GM12891 (cell line): ENCODE measurements around the gene EMC10.

Source experiments
- DNase-seq: peaks from one replicate; pipeline ENCODE4 v3.0.0; 2011; ENCODE audit warnings: low spot score; ENCODE audit not compliant: insufficient read length
- FAIRE-seq: peaks from 2 replicates; lab custom pipeline; 2011; peaks lifted over from hg19 to GRCh38; lab: Jason Lieb, UNC
- PAX5 ChIP-seq: IDR thresholded peaks from 2 replicates; pipeline ENCODE4 v1.6.1; 2011; ENCODE audit warnings: low read length, moderate library complexity, mild to moderate bottlenecking; ENCODE audit not compliant: insufficient read depth, severe bottlenecking
- POLR2A ChIP-seq: IDR thresholded peaks from 2 replicates; pipeline ENCODE4 v1.6.1; 2011; ENCODE audit warnings: low read depth, low read length, control low read depth
- POLR2AphosphoS5 ChIP-seq: IDR thresholded peaks from 2 replicates; pipeline ENCODE4 v1.6.1; 2011; ENCODE audit warnings: low read depth, low read length, control low read depth
- POU2F2 ChIP-seq: IDR thresholded peaks from 2 replicates; pipeline ENCODE4 v1.6.1; 2011; ENCODE audit warnings: low read depth, mild to moderate bottlenecking, control low read depth, low read length, moderate library complexity
- SPI1 ChIP-seq: IDR thresholded peaks from 2 replicates; pipeline ENCODE4 v1.6.1; 2011; ENCODE audit warnings: low read depth, low read length, control low read depth
- TAF1 ChIP-seq: IDR thresholded peaks from 2 replicates; pipeline ENCODE4 v1.6.1; 2011; ENCODE audit warnings: low read depth, low read length, control low read depth

EMC10 gene

GRCh38 chr19:50505856-50506611, 29.7 kb downstream of the EMC10 start:
- TF ChIP-seq POLR2AphosphoS5 (no peak), TAF1 (no peak), PAX5 (no peak), SPI1 (no peak), POU2F2 (no peak), POLR2A (no peak)
- DNase-seq (no peak), FAIRE-seq (no peak)

GRCh38 chr19:50506700-50507099, 30.4 kb downstream of the EMC10 start:
- TF ChIP-seq TAF1 (no peak), PAX5 (no peak), SPI1 (no peak)

GRCh38 chr19:50507376-50507775, 31.1 kb downstream of the EMC10 start:
- no peak for TF ChIP-seq POLR2A
- TF ChIP-seq PAX5 = no peak
- TF ChIP-seq SPI1 = no peak
- TF ChIP-seq POLR2AphosphoS5 = no peak
- no peak for TF ChIP-seq POU2F2
- no peak for TF ChIP-seq TAF1
- FAIRE-seq = no peak
- DNase-seq = no peak

More at GRCh38 chr19:50506700-50507099, 30.4 kb downstream of the EMC10 start:
- FAIRE-seq (no peak), DNase-seq (no peak)

- TF ChIP-seq TAF1 (no peak), SPI1 (no peak), POLR2AphosphoS5 (no peak), PAX5 (no peak), POU2F2 (no peak), POLR2A (no peak)
- DNase-seq = no peak
- no peak for FAIRE-seq
Observed at GRCh38 chr19:50508843-50509190, 32.5 kb downstream of the EMC10 start.

- TF ChIP-seq PAX5 = no peak
- TF ChIP-seq POU2F2 = no peak
- TF ChIP-seq SPI1 = no peak
- no peak for TF ChIP-seq POLR2AphosphoS5
- no peak for TF ChIP-seq POLR2A
- no peak for TF ChIP-seq TAF1
- DNase-seq = no peak
- FAIRE-seq = no peak
Observed at GRCh38 chr19:50509366-50509765, 33.1 kb downstream of the EMC10 start.

- TF ChIP-seq SPI1 (no peak), PAX5 (no peak), TAF1 (no peak), POLR2A (no peak), POU2F2 (no peak), POLR2AphosphoS5 (no peak)
- FAIRE-seq = peak; percentile 38
- no peak for DNase-seq
Observed at GRCh38 chr19:50510121-50510670, 33.9 kb downstream of the EMC10 start.

- FAIRE-seq = no peak
- TF ChIP-seq POU2F2 (no peak), POLR2AphosphoS5 (no peak), TAF1 (no peak), SPI1 (peak; percentile 36; the same call in 1 of the 2 replicates), PAX5 (no peak), POLR2A (no peak)
- DNase-seq = no peak
Observed at GRCh38 chr19:50510700-50511068, 34.4 kb downstream of the EMC10 start.

- FAIRE-seq (peak; percentile 99), DNase-seq (peak; percentile 99)
- TF ChIP-seq SPI1 (no peak), POLR2AphosphoS5 (peak; percentile 55; the same call in 1 of the 2 replicates), POLR2A (no peak), PAX5 (peak; percentile 5)
Observed at GRCh38 chr19:50511069-50511822, 34.9 kb downstream of the EMC10 start, which contains the start of gene JOSD2. JOSD2 (minus strand) TSS chr19:50511191; CDS start chr19:50510431, 760 bp downstream.
